ENCODE results near the gene RPS6KB1. TPM values are rescaled to one million over a fixed set of nuclear protein-coding genes. Genes with fewer than 3 reads are reported as not detected.
"Not testable (repeated sequence)": the region's sequence is repeated elsewhere in the genome, so short reads cannot be mapped to it uniquely, and the experiment has no call there.

Gene RPS6KB1
- total RNA-seq, 4 donors from 2014 or later: 21.3 to 52.5 (median 28.2) TPM

- no peak for DNase-seq (ENCODE audit: low spot score in 2 of 2)
- TF ChIP-seq POLR2A (IDR thresholded peaks at IDR 0.05) (no peak), CTCF (IDR thresholded peaks at IDR 0.05) (no peak)
- no peak overlapping the region for H3K4me3 ChIP-seq (ENCODE audit: low read depth, poor library complexity, severe bottlenecking)
- intact Hi-C loops (cut with DNase I; ENCODE audit: low total_unique reads): no loop called here
These were observed 23.5 kb downstream of the RPS6KB1 start for GRCh38 chr17:59916446-59916845.

- DNase-seq (ENCODE audit: low spot score in 2 of 2); intact Hi-C loops (cut with DNase I; ENCODE audit: low total_unique reads); H3K4me3 ChIP-seq (ENCODE audit: low read depth, poor library complexity, severe bottlenecking): not testable (repeated sequence)
- 94 to 99% methylated on average over 5 of the region's 5 CpGs for WGBS, 2 donors
These were observed 27.7 kb downstream of the RPS6KB1 start for GRCh38 chr17:59920637-59921036.

- 98 to 100% methylated on average over 2 of the region's 2 CpGs for WGBS, 2 donors
- DNase-seq (ENCODE audit: low spot score in 2 of 2); H3K4me3 ChIP-seq (ENCODE audit: low read depth, poor library complexity, severe bottlenecking); intact Hi-C loops (cut with DNase I; ENCODE audit: low total_unique reads): not testable (repeated sequence)
These were observed 37.2 kb downstream of the RPS6KB1 start for GRCh38 chr17:59930121-59930520.

- peak in 1 of 2 donors; percentile 45 for DNase-seq (ENCODE audit: low spot score in 2 of 2)
- WGBS, 2 donors: 19 to 33% methylated on average over 3 of the region's 3 CpGs
- intact Hi-C loops (cut with DNase I; ENCODE audit: low total_unique reads); H3K4me3 ChIP-seq (ENCODE audit: low read depth, poor library complexity, severe bottlenecking): not testable (repeated sequence)
These were observed 37.8 kb downstream of the RPS6KB1 start for GRCh38 chr17:59930768-59931167.

GRCh38 chr17:59933317-59933716 is 40.4 kb downstream of the RPS6KB1 start:
- H3K4me3 ChIP-seq (ENCODE audit: low read depth, poor library complexity, severe bottlenecking); DNase-seq (ENCODE audit: low spot score in 2 of 2); intact Hi-C loops (cut with DNase I; ENCODE audit: low total_unique reads): not testable (repeated sequence)
- 96 to 100% methylated on average over 1 of the region's 1 CpG for WGBS, 2 donors

GRCh38 chr17:59940697-59941096 is 47.8 kb downstream of the RPS6KB1 start:
- H3K4me3 ChIP-seq (ENCODE audit: low read depth, poor library complexity, severe bottlenecking); intact Hi-C loops (cut with DNase I; ENCODE audit: low total_unique reads); DNase-seq (ENCODE audit: low spot score in 2 of 2): not testable (repeated sequence)
- 49 to 63% methylated on average over 3 of the region's 3 CpGs for WGBS, 2 donors

GRCh38 chr17:59941131-59941530 is 48.2 kb downstream of the RPS6KB1 start:
- TF ChIP-seq CTCF (IDR thresholded peaks at IDR 0.05): no peak
- no peak for TF ChIP-seq POLR2A (IDR thresholded peaks at IDR 0.05)
- no peak for DNase-seq (ENCODE audit: low spot score in 2 of 2)
- 88 to 89% methylated on average over 1 of the region's 1 CpG for WGBS, 2 donors
- H3K4me3 ChIP-seq (ENCODE audit: low read depth, poor library complexity, severe bottlenecking): no peak overlapping the region
- intact Hi-C loops (cut with DNase I; ENCODE audit: low total_unique reads): no loop called here

- 91% methylated on average over 7 of the region's 7 CpGs for WGBS, 2 donors
- H3K4me3 ChIP-seq (ENCODE audit: low read depth, poor library complexity, severe bottlenecking); DNase-seq (ENCODE audit: low spot score in 2 of 2); intact Hi-C loops (cut with DNase I; ENCODE audit: low total_unique reads): not testable (repeated sequence)
These were observed 53.5 kb downstream of the RPS6KB1 start for GRCh38 chr17:59946433-59946832.

- H3K4me3 ChIP-seq (ENCODE audit: low read depth, poor library complexity, severe bottlenecking); DNase-seq (ENCODE audit: low spot score in 2 of 2); intact Hi-C loops (cut with DNase I; ENCODE audit: low total_unique reads): not testable (repeated sequence)
- 74 to 76% methylated on average over 4 of the region's 4 CpGs for WGBS, 2 donors
These were observed 54.4 kb downstream of the RPS6KB1 start for GRCh38 chr17:59947310-59947709.

- whole genome bisulfite sequencing, 2 donors: 86 to 93% methylated on average over 3 of the region's 3 CpGs
- H3K4me3 ChIP-seq (ENCODE audit: low read depth, poor library complexity, severe bottlenecking): no peak overlapping the region
- TF ChIP-seq POLR2A (IDR thresholded peaks at IDR 0.05) (no peak), CTCF (IDR thresholded peaks at IDR 0.05) (no peak)
- intact Hi-C loops (cut with DNase I; ENCODE audit: low total_unique reads): no loop called here
- DNase-seq (ENCODE audit: low spot score in 2 of 2): no peak
These were observed 57.1 kb downstream of the RPS6KB1 start for GRCh38 chr17:59950049-59950448.
